Measurements from ENCODE around the gene GGPS1. TPM values are rescaled to one million over a fixed set of nuclear protein-coding genes. Genes with fewer than 3 reads are reported as not detected.

GGPS1 gene
- total RNA-seq, 1 donor from 2014 or later, result 45.5 TPM

DNA sequence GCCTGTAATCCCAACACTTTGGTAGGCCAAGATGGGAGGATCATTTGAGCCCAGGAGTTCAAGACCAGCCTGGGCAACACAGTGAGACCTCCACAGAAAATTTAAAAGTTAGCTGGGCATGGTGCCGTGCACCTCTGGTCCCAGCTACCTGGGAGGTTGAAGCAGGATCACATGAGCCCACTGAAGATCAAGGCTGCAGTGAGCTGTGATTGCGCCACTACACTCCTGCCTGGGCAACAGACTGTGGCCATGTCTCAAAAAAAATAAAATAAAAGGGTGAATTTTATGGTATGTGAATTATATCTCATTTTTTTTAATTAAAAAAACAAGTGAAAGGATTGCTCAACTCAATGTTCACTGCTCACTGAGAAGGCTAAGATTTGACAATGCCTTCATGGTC is 9.1 kb upstream of the GGPS1 start:
- no peak overlapping the region for H3K4me3 Mint-ChIP-seq
- TF ChIP-seq, protein P1, sequence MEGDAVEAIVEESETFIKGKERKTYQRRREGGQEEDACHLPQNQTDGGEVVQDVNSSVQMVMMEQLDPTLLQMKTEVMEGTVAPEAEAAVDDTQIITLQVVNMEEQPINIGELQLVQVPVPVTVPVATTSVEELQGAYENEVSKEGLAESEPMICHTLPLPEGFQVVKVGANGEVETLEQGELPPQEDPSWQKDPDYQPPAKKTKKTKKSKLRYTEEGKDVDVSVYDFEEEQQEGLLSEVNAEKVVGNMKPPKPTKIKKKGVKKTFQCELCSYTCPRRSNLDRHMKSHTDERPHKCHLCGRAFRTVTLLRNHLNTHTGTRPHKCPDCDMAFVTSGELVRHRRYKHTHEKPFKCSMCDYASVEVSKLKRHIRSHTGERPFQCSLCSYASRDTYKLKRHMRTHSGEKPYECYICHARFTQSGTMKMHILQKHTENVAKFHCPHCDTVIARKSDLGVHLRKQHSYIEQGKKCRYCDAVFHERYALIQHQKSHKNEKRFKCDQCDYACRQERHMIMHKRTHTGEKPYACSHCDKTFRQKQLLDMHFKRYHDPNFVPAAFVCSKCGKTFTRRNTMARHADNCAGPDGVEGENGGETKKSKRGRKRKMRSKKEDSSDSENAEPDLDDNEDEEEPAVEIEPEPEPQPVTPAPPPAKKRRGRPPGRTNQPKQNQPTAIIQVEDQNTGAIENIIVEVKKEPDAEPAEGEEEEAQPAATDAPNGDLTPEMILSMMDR (conservative IDR thresholded peaks at IDR 0.05), result no peak

DNA sequence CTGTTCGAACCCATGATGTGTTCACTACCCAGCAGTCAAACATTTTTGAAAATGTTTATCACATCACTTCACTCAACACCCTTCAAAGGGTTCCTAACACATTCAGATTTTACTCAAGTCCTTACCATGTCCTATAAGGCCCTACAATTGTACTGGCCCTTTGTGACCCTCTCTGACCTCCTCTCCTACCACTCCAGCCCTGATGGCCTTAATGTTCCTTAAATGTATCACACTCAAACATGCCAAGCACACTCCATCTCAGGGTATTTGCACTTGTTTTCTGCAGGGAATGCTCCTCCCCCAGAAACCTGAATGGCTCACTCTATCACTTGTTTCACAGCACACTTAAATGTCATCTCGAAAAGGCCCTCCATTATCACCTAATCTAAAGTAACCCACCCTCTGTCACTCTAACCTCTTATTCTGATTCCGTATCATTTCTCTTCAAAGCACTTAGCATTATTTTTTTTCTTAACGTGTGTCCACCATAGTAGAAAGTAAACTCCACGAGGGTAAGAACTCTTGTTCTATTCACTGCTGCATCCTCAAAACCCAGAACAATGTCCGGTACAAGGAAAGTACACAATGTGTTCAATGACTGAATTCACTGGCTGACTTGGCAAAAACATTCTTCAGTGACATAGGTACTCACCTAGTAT is 7.7 kb upstream of the GGPS1 start:
- H3K4me3 Mint-ChIP-seq, result no peak overlapping the region
- peaks cover 28% of the 10 kb centered on the region for H3K36me3 Mint-ChIP-seq
- H3K27ac Mint-ChIP-seq, result peak overlapping the region; percentile 6
- peaks cover 27% of the 10 kb centered on the region for H3K4me1 Mint-ChIP-seq (ENCODE audit: unreplicated experiment)
- TF ChIP-seq, protein P1 (conservative IDR thresholded peaks at IDR 0.05), result no peak
- H3K9me3 Mint-ChIP-seq, result no peaks in the 10 kb centered on the region
- no peak for DNase-seq (ENCODE audit: extremely low spot score, unreplicated experiment)
- H3K27me3 Mint-ChIP-seq, result no peaks in the 10 kb centered on the region

More for the DNA sequence above, 9.1 kb upstream of the GGPS1 start:
- peaks cover 32% of the 10 kb centered on the region for H3K4me1 Mint-ChIP-seq (ENCODE audit: unreplicated experiment)
- H3K27ac Mint-ChIP-seq, result no peak overlapping the region
- peaks cover 28% of the 10 kb centered on the region for H3K36me3 Mint-ChIP-seq
- DNase-seq (ENCODE audit: extremely low spot score, unreplicated experiment), result no peak
- H3K9me3 Mint-ChIP-seq, result no peaks in the 10 kb centered on the region
- no peaks in the 10 kb centered on the region for H3K27me3 Mint-ChIP-seq

DNA sequence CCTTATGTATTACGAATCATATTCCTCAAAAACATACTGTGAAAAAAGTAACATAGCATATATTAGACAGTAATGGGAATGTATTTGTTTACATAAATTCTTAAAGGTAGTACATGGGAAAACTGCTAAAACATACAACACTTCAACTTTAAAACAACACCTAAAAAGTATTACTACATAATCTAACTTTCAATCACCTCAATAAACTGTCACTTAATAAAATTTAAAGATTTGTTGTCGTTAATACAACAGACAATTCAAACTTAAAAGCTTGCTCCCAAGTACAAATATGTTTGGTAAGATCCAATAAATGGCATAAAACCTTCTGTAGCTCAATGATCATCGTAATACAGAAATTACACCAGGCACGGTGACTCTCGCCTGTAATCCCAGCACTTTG is 4.1 kb upstream of the GGPS1 start:
- no peaks in the 10 kb centered on the region for H3K27me3 Mint-ChIP-seq
- no peaks in the 10 kb centered on the region for H3K9me3 Mint-ChIP-seq
- H3K36me3 Mint-ChIP-seq, result peaks cover 20% of the 10 kb centered on the region
- no peak for DNase-seq (ENCODE audit: extremely low spot score, unreplicated experiment)
- H3K27ac Mint-ChIP-seq, result peak overlapping the region; percentile 44
- H3K4me1 Mint-ChIP-seq (ENCODE audit: unreplicated experiment), result peaks cover 25% of the 10 kb centered on the region
- peak overlapping the region; percentile 71 for H3K4me3 Mint-ChIP-seq
- TF ChIP-seq, protein P1 (conservative IDR thresholded peaks at IDR 0.05), result no peak

DNA sequence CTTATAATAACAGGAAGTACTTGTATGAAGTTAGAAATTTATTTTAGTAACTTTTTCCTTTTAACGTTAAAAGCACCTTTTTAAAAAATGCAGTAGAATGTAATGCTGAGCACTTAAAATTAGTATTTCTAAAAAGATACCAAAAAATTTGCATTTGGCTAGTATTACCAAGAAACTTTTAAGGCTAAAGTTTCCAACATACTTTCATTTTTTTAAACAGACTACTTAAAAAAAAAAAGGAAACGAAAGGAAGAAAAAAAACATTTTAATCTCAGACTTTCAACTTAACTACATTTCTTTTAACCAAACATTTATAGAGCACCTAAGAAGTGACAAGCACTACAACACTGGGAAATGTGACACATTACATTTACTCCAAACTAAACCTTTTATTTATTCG is 3.2 kb upstream of the GGPS1 start:
- Mint-ChIP-seq H3K27ac (no peak overlapping the region), H3K9me3 (no peaks in the 10 kb centered on the region), H3K4me1 (ENCODE audit: unreplicated experiment) (peaks cover 25% of the 10 kb centered on the region), H3K27me3 (no peaks in the 10 kb centered on the region), H3K36me3 (peaks cover 20% of the 10 kb centered on the region), H3K4me3 (peak overlapping the region; percentile 96)
- DNase-seq (ENCODE audit: extremely low spot score, unreplicated experiment), result no peak
- TF ChIP-seq, protein P1 (conservative IDR thresholded peaks at IDR 0.05), result no peak

DNA sequence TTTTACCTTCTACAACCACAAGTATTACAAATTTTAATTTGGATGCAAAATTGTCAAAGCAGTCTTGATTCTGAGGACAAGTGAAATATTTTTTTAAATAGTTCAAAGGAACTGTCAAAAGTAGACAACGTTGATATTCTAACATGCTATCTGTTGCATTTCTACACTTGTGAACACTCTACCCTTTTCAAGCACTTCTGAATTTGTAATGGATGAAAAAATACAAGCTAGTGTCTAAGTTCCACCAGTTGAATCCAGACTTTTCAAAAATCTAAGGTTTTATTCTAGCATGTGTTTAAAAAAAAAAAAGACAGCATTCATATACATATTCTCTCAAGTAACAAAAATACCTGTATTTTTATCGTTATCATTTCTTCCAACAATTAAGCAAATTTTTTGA is 2.5 kb upstream of the GGPS1 start:
- TF ChIP-seq, protein P1 (conservative IDR thresholded peaks at IDR 0.05), result no peak
- peaks cover 13% of the 10 kb centered on the region for H3K36me3 Mint-ChIP-seq
- H3K27ac Mint-ChIP-seq, result peak overlapping the region; percentile 94
- H3K4me1 Mint-ChIP-seq (ENCODE audit: unreplicated experiment), result peaks cover 23% of the 10 kb centered on the region
- peak overlapping the region; percentile 96 for H3K4me3 Mint-ChIP-seq
- no peaks in the 10 kb centered on the region for H3K9me3 Mint-ChIP-seq
- DNase-seq (ENCODE audit: extremely low spot score, unreplicated experiment), result no peak
- no peaks in the 10 kb centered on the region for H3K27me3 Mint-ChIP-seq
